Subcutaneous adipose tissue (tissue), 4 donors: ENCODE measurements around the gene HS3ST3B1. TPM values are rescaled to one million over a fixed set of nuclear protein-coding genes. Genes with fewer than 3 reads are reported as not detected.

Experiments
- total RNA-seq, 4 donors: library from RNA; depleted of rRNA; stranded (reverse); fragments of >200 nt; gene quantifications; one replicate each; pipeline ENCODE4 v1.1.0, GENCODE V29; 2016
- TF ChIP-seq, protein P1 (sequence below): fragments of 450-650 bp; IDR thresholded peaks from one replicate; pipeline ENCODE4 v1.5.1; 2016; ENCODE audit warnings: low read depth, mild to moderate bottlenecking, control low read depth, antibody characterized with exemption, moderate library complexity

The HS3ST3B1 gene
- total RNA-seq, 4 donors from 2014 or later: 0.66 to 2.4 (median 1.1) TPM

DNA sequence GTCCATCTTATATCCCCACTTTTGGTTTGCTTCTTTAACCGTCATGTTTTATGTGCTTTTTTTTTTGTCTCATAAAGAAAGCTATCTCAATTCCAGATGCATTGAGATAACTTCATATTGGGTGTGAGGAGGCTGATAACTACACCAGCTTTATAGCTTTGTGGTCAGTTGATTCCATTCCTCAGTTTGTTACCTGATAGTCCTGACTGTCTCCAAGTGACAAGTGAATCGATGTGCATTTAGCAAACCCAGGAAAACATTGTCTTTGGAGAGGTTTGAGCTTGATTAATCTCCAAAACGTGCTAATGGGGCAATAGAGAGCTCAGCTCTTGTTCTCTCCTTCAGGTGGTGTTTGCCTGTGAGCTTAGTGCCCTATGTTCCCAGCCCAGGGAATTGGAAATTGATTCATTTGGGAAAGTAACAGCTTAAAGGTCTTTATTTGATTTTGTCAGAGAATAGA is 22.7 kb downstream of the HS3ST3B1 start:
- TF ChIP-seq, protein P1, sequence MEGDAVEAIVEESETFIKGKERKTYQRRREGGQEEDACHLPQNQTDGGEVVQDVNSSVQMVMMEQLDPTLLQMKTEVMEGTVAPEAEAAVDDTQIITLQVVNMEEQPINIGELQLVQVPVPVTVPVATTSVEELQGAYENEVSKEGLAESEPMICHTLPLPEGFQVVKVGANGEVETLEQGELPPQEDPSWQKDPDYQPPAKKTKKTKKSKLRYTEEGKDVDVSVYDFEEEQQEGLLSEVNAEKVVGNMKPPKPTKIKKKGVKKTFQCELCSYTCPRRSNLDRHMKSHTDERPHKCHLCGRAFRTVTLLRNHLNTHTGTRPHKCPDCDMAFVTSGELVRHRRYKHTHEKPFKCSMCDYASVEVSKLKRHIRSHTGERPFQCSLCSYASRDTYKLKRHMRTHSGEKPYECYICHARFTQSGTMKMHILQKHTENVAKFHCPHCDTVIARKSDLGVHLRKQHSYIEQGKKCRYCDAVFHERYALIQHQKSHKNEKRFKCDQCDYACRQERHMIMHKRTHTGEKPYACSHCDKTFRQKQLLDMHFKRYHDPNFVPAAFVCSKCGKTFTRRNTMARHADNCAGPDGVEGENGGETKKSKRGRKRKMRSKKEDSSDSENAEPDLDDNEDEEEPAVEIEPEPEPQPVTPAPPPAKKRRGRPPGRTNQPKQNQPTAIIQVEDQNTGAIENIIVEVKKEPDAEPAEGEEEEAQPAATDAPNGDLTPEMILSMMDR: no peak

GRCh38 chr17:14325618-14326167 is 24.8 kb downstream of the HS3ST3B1 start:
- TF ChIP-seq, protein P1: no peak

DNA sequence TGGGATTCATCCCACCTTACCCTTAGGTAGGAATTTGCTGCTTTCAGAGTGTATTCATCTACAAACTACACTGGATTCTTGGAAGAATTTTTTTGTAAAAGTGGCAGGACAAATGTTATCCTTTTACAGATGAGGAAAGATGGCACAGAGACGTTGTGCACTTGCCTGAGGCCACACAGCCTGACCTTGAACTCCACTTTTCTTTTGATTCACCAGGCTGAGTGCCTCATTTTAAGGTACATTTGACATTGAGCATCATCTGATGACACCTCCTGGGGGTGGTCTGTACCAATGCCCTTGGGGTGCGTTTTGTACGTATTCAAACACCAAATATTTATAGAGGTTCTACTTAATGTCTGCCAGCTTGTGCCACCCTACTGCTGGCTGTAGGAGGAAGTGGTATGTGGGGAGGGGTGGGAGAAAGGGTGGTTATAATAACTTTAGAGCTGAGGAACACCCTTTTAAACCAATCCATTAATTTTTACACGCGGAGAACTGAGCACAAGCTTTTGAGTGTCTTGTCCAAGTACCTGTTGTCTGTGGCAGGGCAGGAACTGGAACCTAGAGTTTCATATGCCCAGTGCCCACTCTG is 29.1 kb downstream of the HS3ST3B1 start:
- TF ChIP-seq, protein P1: no peak

- TF ChIP-seq, protein P1: no peak
Observed at GRCh38 chr17:14330492-14330962, 29.6 kb downstream of the HS3ST3B1 start.

DNA sequence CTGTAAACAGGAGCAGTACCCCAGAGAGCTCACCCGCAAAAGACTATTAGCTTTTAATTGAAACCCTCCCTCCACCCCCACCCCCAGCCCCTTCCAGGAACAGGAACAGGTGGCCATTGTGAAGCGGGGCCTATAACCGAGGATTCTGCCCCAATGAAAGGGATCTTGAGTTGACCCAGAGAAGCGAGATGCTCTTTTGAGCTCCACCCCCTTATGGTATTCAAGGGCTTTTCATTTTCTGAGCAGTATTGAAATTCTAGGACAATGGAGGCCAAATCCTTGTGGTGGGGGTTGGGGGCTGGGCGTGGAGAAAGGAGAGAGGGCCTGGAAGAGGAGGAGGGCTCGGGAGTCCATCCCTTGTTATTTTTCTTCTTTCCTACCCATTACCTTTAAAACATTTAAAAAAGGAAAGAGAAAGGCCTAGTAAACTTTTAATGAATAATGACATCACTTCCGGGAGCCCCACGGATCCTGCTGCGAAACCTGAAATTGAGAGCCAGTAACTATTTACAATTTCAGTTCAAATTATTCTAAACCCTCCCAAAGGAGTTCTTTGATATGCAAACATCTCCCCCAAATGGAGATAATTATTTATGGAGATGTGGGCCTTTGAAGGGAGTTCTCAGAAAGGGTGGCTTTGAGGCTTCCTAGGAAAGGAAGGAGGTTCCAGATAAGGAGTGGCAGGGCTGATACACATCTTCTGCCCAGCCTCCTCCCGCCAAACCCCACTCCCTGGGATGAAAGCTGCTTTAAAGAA is 30.5 kb downstream of the HS3ST3B1 start:
- TF ChIP-seq, protein P1: no peak

DNA sequence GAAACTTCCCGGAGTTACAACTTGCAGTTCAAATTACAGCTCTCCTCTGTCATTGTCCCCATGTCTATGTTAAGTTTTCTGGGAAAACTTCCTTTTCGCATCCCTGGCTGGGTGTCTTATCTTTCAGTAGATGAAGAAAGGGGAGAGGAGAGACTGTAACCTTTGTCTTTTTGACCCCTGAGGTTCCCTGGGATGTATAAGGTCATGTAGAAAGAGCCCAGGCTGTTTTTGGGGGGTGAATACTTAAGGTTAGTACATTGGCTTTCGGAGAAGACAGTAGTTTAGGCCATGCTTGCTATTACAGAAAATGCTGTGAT is 31.1 kb downstream of the HS3ST3B1 start:
- TF ChIP-seq, protein P1: no peak

DNA sequence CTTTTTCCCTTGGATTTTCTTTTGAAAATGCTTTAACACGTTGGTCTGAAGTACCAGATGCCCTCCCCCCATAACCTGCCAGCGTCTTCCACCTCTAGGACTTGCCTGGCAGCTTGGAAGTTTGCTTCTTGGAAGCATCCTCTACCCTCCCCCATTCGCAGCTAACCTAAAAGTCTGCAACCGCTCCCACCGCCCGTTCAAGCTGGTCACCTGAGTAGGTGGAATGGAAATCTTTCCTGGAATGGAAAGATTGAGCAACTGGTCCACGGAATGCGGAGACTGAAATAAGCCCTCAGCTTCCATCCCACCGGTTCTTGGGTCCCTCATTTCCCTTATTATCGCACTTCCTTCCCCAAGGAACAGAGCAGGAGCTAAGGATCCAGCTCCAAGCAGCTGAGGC is 31.4 kb downstream of the HS3ST3B1 start:
- TF ChIP-seq, protein P1: no peak
